Type B pancreatic cell (in vitro differentiated cells): ENCODE data around the gene LRRC75B. TPM values are rescaled to one million over a fixed set of nuclear protein-coding genes. Genes with fewer than 3 reads are reported as not detected.

Source experiments
- DNase-seq: peaks from one replicate; pipeline ENCODE4 v3.0.0; 2021; ENCODE audit warnings: mixed read lengths; ENCODE audit not compliant: unreplicated experiment; ENCODE audit errors: extremely low spot score
- H3K27ac Mint-ChIP-seq: 2 replicates; pipeline ENCODE4 v1.8.0; 2021; ENCODE audit warnings: mild to moderate bottlenecking, mixed read lengths
- H3K27me3 Mint-ChIP-seq: 2 replicates; pipeline ENCODE4 v1.8.0; 2021; ENCODE audit warnings: mixed read lengths
- H3K36me3 Mint-ChIP-seq: 2 replicates; pipeline ENCODE4 v1.8.0; 2021; ENCODE audit warnings: mixed read lengths
- H3K4me1 Mint-ChIP-seq: one replicate; pipeline ENCODE4 v1.8.0; 2021; ENCODE audit warnings: mixed read lengths; ENCODE audit not compliant: unreplicated experiment
- H3K4me3 Mint-ChIP-seq: 2 replicates; pipeline ENCODE4 v1.8.0; 2021; ENCODE audit warnings: mild to moderate bottlenecking, mixed read lengths
- H3K9me3 Mint-ChIP-seq: 2 replicates; pipeline ENCODE4 v1.8.0; 2021; ENCODE audit warnings: mixed read lengths
- total RNA-seq: library from RNA; stranded (reverse); gene quantifications from 2 replicates; pipeline ENCODE4 v1.2.1, GENCODE V29; 2021; ENCODE audit warnings: low replicate concordance
- TF ChIP-seq, protein P1 (sequence below): fragments of 200-600 bp; sonication (generic); conservative IDR thresholded peaks from 2 replicates; pipeline ENCODE4 v1.5.0; 2021; ENCODE audit warnings: antibody characterized with exemption, mild to moderate bottlenecking

LRRC75B gene
- total RNA-seq, 1 donor from 2014 or later = 18.6 TPM

DNA sequence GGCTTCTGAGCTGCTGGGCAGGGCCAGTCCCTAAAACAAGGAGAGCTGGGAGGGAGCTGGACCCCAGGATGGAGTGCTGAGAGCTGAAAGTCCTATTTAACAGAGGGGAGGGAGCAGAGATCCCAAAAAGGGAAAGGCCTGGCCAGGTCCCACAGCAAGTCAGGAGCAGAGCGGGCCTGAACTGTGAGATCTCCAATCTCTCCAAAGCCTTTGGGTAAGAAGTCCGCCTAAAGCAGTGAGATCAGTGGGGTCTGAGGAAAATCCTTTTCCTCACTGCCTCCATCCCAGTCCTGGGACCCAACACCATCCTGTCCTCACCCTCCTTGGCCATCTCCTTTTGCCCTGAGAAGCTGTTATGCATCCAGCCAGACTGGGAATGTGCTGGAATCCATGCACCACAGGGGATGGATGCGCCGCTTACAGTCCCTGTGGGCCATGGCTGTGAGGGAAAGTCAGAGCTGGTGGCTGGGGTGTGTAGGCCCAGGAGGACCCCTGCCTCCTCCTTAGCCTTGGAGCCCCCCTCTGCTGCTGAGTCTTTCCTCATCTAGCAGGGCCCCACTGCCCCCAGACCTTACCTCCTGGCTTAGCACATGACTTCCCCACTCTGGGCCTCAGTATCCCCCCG is 8.6 kb downstream of the LRRC75B start:
- Mint-ChIP-seq H3K27me3 (no peaks in the 10 kb centered on the region), H3K4me1 (no peaks in the 10 kb centered on the region), H3K36me3 (no peaks in the 10 kb centered on the region), H3K4me3 (no peak overlapping the region), H3K9me3 (no peaks in the 10 kb centered on the region), H3K27ac (no peak overlapping the region)
- TF ChIP-seq, protein P1, sequence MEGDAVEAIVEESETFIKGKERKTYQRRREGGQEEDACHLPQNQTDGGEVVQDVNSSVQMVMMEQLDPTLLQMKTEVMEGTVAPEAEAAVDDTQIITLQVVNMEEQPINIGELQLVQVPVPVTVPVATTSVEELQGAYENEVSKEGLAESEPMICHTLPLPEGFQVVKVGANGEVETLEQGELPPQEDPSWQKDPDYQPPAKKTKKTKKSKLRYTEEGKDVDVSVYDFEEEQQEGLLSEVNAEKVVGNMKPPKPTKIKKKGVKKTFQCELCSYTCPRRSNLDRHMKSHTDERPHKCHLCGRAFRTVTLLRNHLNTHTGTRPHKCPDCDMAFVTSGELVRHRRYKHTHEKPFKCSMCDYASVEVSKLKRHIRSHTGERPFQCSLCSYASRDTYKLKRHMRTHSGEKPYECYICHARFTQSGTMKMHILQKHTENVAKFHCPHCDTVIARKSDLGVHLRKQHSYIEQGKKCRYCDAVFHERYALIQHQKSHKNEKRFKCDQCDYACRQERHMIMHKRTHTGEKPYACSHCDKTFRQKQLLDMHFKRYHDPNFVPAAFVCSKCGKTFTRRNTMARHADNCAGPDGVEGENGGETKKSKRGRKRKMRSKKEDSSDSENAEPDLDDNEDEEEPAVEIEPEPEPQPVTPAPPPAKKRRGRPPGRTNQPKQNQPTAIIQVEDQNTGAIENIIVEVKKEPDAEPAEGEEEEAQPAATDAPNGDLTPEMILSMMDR = no peak
- DNase-seq = no peak

DNA sequence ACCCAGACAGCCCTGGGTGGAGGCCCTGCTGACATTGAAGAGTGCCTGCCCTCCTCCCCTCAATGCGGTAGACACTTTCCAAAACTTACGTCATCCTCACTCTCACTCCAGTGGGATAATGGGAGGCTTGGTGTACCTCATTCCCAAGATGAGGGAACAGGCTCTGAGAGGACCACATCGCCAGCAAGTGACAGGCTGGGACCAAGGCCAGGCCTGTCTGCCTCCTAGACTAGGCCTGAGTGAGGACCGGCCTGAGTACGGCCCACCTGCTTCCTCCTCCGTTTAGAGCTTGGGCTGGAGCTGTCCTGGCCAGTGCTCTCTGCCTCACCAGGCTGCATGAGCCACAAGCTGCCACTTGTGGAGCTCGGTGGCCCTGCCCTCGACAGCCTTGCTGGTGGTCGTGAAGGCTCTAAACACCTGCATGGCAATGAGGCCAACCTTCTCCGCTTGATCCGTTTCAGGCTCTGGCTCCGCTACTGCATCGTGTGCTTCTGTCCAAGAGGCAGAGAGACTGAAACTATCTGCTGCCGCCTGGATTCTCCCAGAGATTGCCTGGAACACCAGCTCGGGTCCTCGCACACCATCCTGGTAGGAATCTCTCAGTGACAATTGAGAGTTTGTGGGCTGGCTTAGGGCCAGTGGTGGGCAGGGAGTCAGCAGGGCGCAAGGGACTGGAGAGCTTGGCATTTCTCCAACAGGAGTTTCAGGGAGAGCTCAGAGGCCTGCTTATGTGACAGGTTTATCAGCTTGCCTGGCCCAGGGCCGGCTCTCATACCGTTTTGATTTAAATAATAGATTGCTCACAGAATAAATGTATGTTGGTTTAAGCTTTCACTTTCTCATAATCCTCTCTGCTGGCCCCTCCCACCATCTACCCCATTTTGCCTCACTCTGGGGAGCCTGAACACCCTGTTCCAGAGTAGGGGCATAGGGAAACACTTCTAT is 9.4 kb downstream of the LRRC75B start:
- H3K4me1 Mint-ChIP-seq = peaks cover 4% of the 10 kb centered on the region
- no peaks in the 10 kb centered on the region for H3K27me3 Mint-ChIP-seq
- H3K4me3 Mint-ChIP-seq = no peak overlapping the region
- TF ChIP-seq, protein P1 = no peak
- H3K9me3 Mint-ChIP-seq = no peaks in the 10 kb centered on the region
- no peak for DNase-seq
- no peaks in the 10 kb centered on the region for H3K36me3 Mint-ChIP-seq
- H3K27ac Mint-ChIP-seq = no peak overlapping the region

DNA sequence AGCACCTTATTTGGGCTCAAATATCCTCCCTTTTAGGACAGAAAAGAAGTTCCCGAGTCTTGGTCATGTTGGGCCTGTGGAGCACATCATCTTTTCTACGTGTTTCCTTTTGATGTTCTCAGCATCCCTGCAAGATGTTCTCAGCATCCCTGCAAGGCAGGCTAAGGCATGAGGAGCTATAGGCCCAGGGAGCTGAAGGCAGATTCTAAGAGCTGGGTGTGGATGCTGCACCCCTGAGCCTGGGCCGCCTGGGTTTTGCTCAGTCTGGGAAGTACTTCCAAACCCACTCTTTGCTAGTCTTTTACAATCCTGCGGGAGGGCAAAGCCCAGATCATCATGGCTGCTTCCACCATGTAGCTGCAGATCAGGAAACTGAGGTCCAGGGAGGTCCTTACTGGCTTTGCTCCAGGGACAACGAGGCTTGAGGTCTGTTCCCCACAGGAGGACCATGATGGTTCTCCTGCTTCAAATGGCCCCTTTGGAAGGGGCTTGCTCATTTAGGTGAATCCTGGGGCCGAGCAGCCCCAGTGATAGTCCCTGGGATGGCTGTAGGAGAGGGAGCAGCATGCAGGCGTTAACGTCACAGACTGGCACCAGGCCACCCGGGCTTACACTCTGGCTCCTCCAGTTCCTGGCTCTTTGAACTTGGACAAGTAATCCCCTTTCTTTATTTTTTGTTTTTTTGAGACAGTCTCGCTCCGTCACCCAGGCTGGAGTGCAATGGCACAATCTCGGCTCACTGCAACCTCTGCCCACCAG is 10.6 kb downstream of the LRRC75B start:
- no peaks in the 10 kb centered on the region for H3K27me3 Mint-ChIP-seq
- no peak overlapping the region for H3K4me3 Mint-ChIP-seq
- peaks cover 10% of the 10 kb centered on the region for H3K4me1 Mint-ChIP-seq
- no peak overlapping the region for H3K27ac Mint-ChIP-seq
- no peaks in the 10 kb centered on the region for H3K36me3 Mint-ChIP-seq
- TF ChIP-seq, protein P1 = no peak
- no peaks in the 10 kb centered on the region for H3K9me3 Mint-ChIP-seq
- no peak for DNase-seq

DNA sequence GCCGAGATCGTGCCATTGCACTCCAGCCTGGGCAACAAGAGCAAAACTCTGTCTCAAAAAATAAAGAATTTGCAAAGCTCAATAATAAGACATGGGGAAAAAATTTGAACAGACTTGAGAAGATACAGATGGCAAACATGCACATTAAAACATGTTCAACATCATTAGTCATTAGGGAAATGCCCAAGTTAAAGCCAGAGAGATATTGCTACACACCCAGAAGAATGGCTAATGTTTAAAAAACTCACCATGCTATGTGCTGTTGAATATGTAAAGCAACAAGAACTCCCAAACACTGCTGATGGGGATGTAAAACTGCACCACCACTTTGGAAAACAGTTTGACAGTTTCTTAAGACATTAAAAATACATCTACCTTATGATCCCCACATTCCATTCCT is 12.6 kb downstream of the LRRC75B start:
- Mint-ChIP-seq H3K4me3 (no peak overlapping the region), H3K36me3 (peaks cover 5% of the 10 kb centered on the region), H3K27ac (no peak overlapping the region), H3K27me3 (no peaks in the 10 kb centered on the region), H3K4me1 (peaks cover 10% of the 10 kb centered on the region), H3K9me3 (no peaks in the 10 kb centered on the region)
- DNase-seq = no peak
- TF ChIP-seq, protein P1 = no peak

DNA sequence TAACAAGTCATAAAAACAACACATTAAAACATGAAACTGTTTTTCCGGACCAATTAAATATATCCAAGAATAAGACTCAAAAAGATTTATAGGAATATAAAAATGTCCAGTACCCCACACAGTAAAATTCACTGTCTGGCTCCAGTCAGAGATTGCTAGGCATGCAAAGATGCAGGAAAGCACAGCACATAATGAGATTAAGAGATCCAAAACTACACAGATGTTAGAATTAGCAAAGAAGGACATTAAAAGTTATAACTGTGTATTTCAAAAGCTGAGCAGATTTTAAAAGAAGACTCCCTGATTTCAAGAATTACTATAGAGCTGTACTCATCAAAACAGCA is 13.6 kb downstream of the LRRC75B start:
- peaks cover 15% of the 10 kb centered on the region for H3K36me3 Mint-ChIP-seq
- TF ChIP-seq, protein P1 = no peak
- no peak overlapping the region for H3K27ac Mint-ChIP-seq
- H3K4me1 Mint-ChIP-seq = peaks cover 10% of the 10 kb centered on the region
- H3K27me3 Mint-ChIP-seq = no peaks in the 10 kb centered on the region
- no peak overlapping the region for H3K4me3 Mint-ChIP-seq
- no peak for DNase-seq
- H3K9me3 Mint-ChIP-seq = no peaks in the 10 kb centered on the region
